HG03095 (cell line): ENCODE results near the gene PDLIM5.
"Not testable (repeated sequence)": the region's sequence is repeated elsewhere in the genome, so short reads cannot be mapped to it uniquely, and the experiment has no call there.

ENCODE experiments used
- ATAC-seq: cut with Tn5 transposase; IDR thresholded peaks from one replicate; pipeline ENCODE4 v1.9.1; 2021; ENCODE audit warnings: moderate library complexity; ENCODE audit not compliant: unreplicated experiment

PDLIM5 gene

GRCh38 chr4:94461506-94461905, 9.8 kb downstream of the PDLIM5 start:
- no peak for ATAC-seq

GRCh38 chr4:94462572-94462971, 10.8 kb downstream of the PDLIM5 start:
- ATAC-seq = no peak

DNA sequence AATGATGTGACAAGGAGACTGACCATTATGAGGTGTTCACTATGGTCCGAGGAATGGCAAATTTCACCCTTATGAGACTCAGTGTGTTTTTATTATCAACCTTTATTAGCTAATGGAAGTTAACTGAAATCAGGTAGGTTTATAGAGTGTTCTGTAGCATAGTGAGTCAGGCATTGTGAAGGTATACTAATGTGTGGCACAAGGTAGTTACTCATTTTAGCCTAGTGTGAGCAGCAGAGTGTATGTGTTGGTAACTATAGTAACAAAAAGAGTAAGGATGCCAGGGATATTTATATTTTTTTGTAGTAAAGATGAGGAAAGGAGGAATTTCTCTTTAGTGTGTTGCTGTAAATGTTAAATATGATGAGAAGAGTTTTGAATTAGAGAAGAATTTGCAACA, 12.0 kb downstream of the PDLIM5 start:
- ATAC-seq = no peak

DNA sequence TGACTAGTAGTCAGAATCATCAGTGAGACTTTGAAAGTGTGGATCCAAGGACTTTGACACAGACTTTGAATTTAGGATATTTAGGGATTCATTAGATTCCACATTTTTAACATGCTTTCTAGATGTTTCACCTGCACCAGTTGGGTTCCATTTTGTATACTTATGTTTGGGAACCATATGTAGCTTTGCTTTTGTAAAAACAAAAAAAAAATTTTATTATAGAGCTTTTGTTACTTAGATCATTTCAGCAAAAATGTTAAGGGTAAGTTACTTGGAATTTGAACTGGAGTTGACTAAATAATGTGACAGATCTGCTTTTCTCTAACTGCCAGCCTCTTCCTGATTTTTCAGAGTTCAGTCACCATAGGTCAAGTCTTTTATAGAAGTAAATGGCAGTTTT, 14.6 kb downstream of the PDLIM5 start:
- ATAC-seq = no peak

DNA sequence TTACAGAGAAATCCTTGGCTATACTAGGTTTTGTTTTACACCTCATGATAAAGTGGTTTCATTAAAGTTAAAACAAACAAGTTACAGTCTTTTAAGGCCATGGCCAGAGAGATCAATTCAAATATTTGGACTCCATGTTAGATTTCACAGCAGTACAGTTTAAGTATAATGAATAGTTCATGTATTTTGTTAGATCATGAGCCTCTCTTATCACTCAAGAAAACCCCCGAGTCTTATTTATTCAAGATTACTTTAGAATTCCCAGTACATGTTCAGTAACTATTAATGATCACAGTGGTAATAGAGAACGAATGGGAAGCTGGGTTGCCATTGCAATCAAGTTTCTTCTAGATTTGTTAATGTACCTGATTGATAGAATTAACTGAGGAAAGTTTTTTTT, 15.2 kb downstream of the PDLIM5 start:
- no peak for ATAC-seq

GRCh38 chr4:94468093-94468769, 16.5 kb downstream of the PDLIM5 start:
- ATAC-seq = no peak

DNA sequence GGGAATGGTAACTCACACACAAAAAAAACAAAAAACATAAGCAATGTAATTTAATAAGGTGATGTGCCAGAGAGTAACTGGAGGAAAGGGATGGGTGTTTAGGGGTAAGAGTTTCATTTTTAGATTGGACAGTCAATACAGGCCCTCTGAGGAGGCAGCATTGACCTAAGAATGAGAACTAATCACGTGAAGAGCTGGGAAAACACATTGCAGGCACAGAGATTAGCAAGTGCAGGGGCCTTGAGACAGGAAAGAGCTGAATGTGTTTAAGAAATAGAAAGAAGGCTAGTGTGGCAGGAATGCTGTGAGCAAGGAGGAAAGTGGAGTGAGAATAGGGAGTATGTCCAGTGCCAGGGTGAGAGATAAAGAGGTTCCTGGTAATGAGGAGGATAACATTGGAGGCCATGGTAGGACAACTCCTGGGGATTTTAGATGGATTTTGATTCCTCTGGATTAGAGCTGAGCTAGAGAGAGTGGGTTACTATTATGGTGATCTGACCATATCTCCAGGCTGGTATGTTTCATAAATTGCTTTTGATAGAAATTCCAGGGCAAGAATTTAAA, 17.6 kb downstream of the PDLIM5 start:
- no peak for ATAC-seq

DNA sequence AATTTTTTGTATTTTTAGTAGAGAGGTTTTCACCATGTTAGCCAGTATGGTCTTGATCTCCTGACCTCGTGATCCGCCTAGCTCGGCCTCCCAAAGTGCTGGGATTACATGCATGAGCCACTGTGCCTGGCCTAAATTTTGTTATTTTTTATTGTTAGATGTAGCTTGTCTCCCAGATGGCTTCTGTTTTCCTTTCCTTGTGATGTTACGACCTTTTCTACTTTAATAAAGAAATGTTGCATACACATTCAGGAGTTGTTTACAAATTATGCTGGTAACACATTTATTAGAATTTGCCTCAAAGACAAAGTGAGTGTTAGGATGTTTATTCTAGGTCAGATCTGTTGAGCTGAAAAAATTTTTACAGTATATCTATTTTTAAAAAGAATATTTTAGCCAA, 18.4 kb downstream of the PDLIM5 start:
- ATAC-seq = no peak

GRCh38 chr4:94470782-94471181, 19.0 kb downstream of the PDLIM5 start:
- ATAC-seq = not testable (repeated sequence)

- no peak for ATAC-seq
These were observed 20.5 kb downstream of the PDLIM5 start for GRCh38 chr4:94472056-94472826.

DNA sequence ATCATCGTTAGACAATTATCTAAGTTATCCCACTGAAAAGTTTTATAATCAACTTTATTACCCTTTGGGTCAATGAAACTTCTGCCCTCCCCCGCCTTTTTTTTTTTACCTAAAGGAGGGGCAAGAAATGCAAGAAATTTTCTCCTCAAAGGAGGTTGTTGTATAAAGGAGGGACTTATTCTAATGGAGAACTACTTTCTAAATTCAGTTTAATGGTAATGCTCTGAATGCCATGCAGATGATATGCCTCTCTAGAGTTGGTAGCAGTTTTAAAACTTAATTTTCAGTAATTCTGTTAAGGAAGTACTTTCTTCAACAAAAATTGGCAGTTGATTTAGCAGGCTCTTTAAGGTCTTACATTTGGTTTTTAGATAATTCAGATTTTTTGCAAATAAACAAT, 23.3 kb downstream of the PDLIM5 start:
- no peak for ATAC-seq

DNA sequence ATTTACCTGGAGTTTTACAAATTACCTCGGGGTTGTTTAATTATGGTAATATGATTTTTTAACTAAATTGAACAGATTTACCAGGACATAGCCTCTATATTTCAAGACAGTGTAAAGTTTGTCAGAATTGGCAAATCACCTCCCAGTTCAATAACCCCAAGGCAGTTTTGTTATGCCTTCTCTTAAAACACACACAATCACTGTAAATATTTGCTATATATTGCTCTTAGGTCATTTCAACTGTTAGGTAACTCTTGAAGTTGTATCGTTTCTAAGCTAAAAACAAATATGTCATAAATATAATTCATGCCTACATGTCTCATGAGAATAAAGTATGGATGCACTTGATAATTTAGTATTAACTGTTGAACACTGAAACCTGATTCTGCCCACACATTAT, 24.1 kb downstream of the PDLIM5 start:
- ATAC-seq = no peak

- no peak for ATAC-seq
These were observed 25.5 kb downstream of the PDLIM5 start for GRCh38 chr4:94477227-94477626.

DNA sequence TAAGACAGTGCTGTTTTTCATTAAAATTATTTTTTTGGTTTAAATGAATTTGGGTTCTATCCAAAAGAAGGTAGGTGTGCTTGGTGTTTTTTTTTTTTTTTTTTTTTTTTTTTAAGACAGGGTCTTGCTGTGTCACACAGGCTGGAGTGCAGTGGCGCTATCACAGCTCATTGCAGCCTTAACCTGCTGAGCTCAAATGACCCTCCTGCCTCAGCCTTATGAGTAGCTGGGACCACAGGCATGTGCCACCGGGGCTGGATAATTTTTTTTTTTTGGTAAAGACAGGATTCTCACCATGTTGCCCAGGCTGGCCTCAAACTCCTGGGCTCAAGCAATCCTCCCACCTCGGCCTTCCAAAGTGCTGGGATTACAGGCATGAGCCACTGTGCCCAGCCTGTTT, 27.1 kb downstream of the PDLIM5 start:
- ATAC-seq = not testable (repeated sequence)

DNA sequence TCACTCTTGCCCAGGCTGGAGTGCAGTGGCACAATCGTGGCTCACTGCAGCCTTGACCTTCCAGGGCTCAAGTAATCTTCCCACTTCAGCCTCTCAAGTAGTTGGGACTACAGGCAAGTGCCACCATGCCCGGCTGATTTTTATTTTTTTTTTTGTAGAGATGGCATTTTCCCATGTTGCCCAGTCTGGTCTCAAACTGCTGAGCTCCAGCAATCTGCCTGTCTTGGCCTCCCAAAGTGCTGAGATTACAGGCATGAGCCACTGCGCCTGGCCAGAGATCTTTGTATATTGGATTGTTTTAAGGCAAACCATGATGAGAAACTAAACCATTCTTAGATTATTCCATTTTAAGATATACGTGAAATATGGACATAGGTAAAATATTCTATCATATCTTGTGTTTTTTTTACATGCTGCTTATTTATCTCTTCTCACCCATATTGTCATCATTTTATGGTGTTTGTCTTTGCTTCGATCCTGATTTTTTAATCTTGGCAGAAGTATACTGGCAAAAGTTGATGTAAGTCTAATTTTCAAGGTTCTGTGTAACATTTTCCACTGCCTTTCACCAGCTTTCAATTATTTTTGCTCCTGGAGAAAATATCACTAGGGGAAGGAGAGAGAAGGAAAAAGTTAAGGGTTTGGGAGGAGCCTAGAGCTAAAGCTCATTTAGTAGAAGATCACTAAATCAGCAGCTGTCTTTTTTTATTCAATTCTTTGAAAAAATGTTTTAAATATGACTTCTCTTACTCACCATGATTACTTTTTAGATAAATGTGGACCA, 27.8 kb downstream of the PDLIM5 start:
- ATAC-seq = no peak

- ATAC-seq = no peak
These were observed 28.7 kb downstream of the PDLIM5 start for GRCh38 chr4:94480362-94480951.

DNA sequence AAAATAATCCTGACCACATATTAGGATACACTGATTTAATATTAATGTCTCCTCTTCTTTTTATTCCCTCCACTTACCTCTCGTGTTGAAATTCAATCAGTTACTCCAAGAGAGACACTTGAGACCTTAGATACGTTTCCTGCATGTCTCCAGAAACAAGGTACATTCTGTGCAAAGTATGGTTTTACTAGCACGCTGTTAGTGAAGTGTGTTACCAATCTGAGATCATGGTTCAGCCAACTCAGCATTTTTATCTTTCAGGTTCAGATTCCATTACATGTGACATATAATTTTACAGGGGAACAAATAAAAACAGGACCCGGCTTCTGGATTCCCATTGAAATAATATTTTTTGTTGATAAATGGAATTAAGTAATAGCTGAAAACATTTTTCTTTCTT, 32.2 kb downstream of the PDLIM5 start:
- no peak for ATAC-seq

DNA sequence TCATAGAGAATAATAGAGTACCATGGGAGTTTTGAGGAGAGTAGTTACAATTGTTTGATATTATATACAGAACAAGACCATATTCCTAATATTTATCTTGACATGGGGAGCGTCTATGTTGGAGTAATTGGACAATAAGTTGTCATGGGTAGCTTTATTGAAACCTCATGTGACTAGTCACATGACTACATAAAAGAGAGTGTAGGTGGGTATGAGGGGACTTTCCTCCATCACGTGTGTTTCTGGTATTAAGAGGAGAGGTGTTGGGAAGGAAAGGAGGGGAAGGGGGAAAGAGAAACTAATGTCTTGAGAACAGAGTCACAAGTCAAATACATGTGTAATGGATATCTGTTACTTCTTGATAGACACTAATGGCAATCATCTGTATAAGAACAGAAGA, 33.1 kb downstream of the PDLIM5 start:
- ATAC-seq = no peak

- no peak for ATAC-seq
These were observed 34.6 kb downstream of the PDLIM5 start for GRCh38 chr4:94486372-94486801.

DNA sequence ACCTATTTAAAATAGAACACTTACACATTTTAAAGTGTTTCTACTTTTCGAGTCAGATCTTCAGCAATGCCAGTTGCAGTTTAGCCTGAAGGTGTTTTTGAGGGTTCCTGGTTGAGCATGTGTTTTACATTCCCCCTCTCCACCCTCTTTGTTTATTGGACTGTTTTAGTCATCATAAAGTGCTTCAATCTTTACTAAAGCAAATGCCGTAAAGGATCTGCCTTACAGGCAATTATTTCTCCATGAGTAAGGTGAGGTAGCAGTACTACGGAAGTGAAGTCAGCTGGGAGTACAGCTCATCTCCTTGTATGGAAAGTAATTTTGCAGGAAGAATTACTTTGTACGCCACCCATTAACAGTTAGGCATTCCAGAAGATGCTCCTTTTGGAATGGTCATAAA, 36.9 kb downstream of the PDLIM5 start:
- no peak for ATAC-seq

- no peak for ATAC-seq
These were observed 37.4 kb downstream of the PDLIM5 start for GRCh38 chr4:94489098-94489497.
